GM12878 (cell line): ENCODE data around the gene FOXP1. TPM values are rescaled to one million over a fixed set of nuclear protein-coding genes. Genes with fewer than 3 reads are reported as not detected.

Experiments used
- ATAC-seq: fragments of 200-7000 bp; cut with Tn5 transposase; 3 replicates; pipeline ENCODE4 v1.9.1; 2020; ENCODE audit warnings: mild to moderate bottlenecking, moderate library complexity
- BruUV-seq: library from RNA; stranded (reverse); fragments of 400-500 nt; replicated peaks from 2 replicates; lab custom pipeline; 2021; lab: Mats Ljungman, UMichigan
- CTCF ChIA-PET: fragments of 300-600 bp; sonication (Branson Sonifier 250); formaldehyde crosslinking; extraction: SDS; loops from one replicate; lab custom pipeline; 2021; ENCODE audit warnings: inconsistent platforms; lab: Yijun Ruan, JAX
- POLR2A ChIA-PET: fragments of 350-600 bp; formaldehyde crosslinking; extraction: SDS; loops from one replicate; lab custom pipeline; 2021; ENCODE audit warnings: inconsistent platforms; lab: Charles Lee
- RAD21 ChIA-PET: fragments of 300-600 bp; sonication (Branson Sonifier 250); formaldehyde crosslinking; loops from one replicate; lab custom pipeline; 2023; ENCODE audit warnings: antibody characterized with exemption; ENCODE audit not compliant: unreplicated experiment; lab: Charles Lee
- SMC1A ChIA-PET: fragments of 300-600 bp; sonication (Branson Sonifier 250); formaldehyde crosslinking; loops from one replicate; lab custom pipeline; 2023; ENCODE audit not compliant: unreplicated experiment, uncharacterized antibody; lab: Charles Lee
- DNase-seq: peaks from one replicate; pipeline ENCODE4 v3.0.0-alpha.2; 2011; ENCODE audit warnings: low read depth, low spot score
- FAIRE-seq: peaks from 3 replicates; lab custom pipeline; 2011; peaks lifted over from hg19 to GRCh38; lab: Jason Lieb, UNC
- H2AFZ ChIP-seq: 2 replicates; pipeline ENCODE4 v1.6.0; 2011; ENCODE audit warnings: low read depth, low read length, control low read depth; ENCODE audit not compliant: control insufficient read depth
- H3K27ac ChIP-seq: 2 replicates; pipeline ENCODE4 v1.5.1; 2011; ENCODE audit warnings: control low read depth; ENCODE audit not compliant: control insufficient read depth, insufficient read depth
- H3K27me3 ChIP-seq, 2 experiments: replicated peaks in 1 of 2; 2 replicates each; pipeline versions ENCODE4 v1.6.0 to v1.6.1; 2011; ENCODE audit warnings: low read length in 1 of 2; ENCODE audit not compliant: control insufficient read depth in 2 of 2, insufficient read depth in 2 of 2
- H3K36me3 ChIP-seq, 2 experiments: 2 replicates each; pipeline ENCODE4 v1.5.1; 2011; ENCODE audit warnings: low read length in 1 of 2; ENCODE audit not compliant: control insufficient read depth in 2 of 2, insufficient read depth in 2 of 2
- H3K4me1 ChIP-seq: 2 replicates; pipeline ENCODE4 v1.6.1; 2011; ENCODE audit warnings: mild to moderate bottlenecking, low read length, moderate library complexity, mixed read lengths; ENCODE audit not compliant: control insufficient read depth, insufficient read depth
- H3K4me2 ChIP-seq: 2 replicates; pipeline ENCODE4 v1.6.0; 2011; ENCODE audit warnings: control low read depth; ENCODE audit not compliant: control insufficient read depth, insufficient read depth
- H3K4me3 ChIP-seq: fragments of 200-600 bp; sonication (generic); 2 replicates; pipeline ENCODE4 v1.5.1; 2016
- H3K79me2 ChIP-seq: 2 replicates; pipeline ENCODE4 v1.6.0; 2011; ENCODE audit warnings: low read length; ENCODE audit not compliant: control insufficient read depth, insufficient read depth
- H3K9ac ChIP-seq: 2 replicates; pipeline ENCODE4 v1.8.0; 2011; ENCODE audit warnings: low read length, control low read depth, mixed read lengths; ENCODE audit not compliant: control insufficient read depth, insufficient read depth
- H3K9me3 ChIP-seq: replicated peaks from 3 replicates; pipeline ENCODE4 v1.5.1; 2011; ENCODE audit warnings: mild to moderate bottlenecking, low read length; ENCODE audit not compliant: control insufficient read depth, insufficient read depth
- H4K20me1 ChIP-seq: 2 replicates; pipeline ENCODE4 v1.6.0; 2011; ENCODE audit not compliant: control insufficient read depth, insufficient read depth
- CEBPB ChIP-seq, 2 experiments: fragments of 150-350 bp in 1 of 2; IDR thresholded peaks; 2 replicates each; pipeline ENCODE4 v1.6.1; 2012 to 2014; ENCODE audit warnings: low read depth in 2 of 2, low read length in 2 of 2, borderline replicate concordance in 1 of 2, inconsistent platforms in 1 of 2
- EED ChIP-seq: sonication (generic); IDR thresholded peaks from 2 replicates; pipeline ENCODE4 v1.6.1; 2016; ENCODE audit warnings: antibody characterized with exemption, low read depth
- NFYB ChIP-seq: IDR thresholded peaks from 2 replicates; pipeline ENCODE4 v1.6.1; 2011; ENCODE audit warnings: low read depth, mild to moderate bottlenecking, low read length, improper control_type of control experiment, moderate library complexity; ENCODE audit not compliant: insufficient read depth
- POLR2AphosphoS5 ChIP-seq: IDR thresholded peaks from 2 replicates; pipeline ENCODE4 v1.6.1; 2011; ENCODE audit warnings: mild to moderate bottlenecking, low read length, inconsistent platforms
- SIN3A ChIP-seq: IDR thresholded peaks from 2 replicates; pipeline ENCODE4 v1.6.1; 2012; ENCODE audit warnings: low read depth, low read length, improper control_type of control experiment
- ZZZ3 ChIP-seq: IDR thresholded peaks from 2 replicates; pipeline ENCODE4 v1.6.1; 2011; ENCODE audit warnings: low read depth; ENCODE audit not compliant: control insufficient read depth, insufficient read length
- WGBS: methylation state at CpG from one replicate; pipeline ENCODE4 v1.1.6; 2016; ENCODE audit warnings: low lambda C conversion rate; ENCODE audit not compliant: insufficient replicate concordance, insufficient coverage; ENCODE audit errors: missing lambda C conversion rate; 5-methylcytosine and 5-hydroxymethylcytosine counted together
- in situ Hi-C: fragments of 300-500 bp; cut with MboI; formaldehyde crosslinking; loops from 9 replicates; pipeline ENCODE4 v1.14.3; 2018; ENCODE audit warnings: mixed read lengths
- intact Hi-C: fragments of 100-400 bp; cut with micrococcal nuclease; formaldehyde crosslinking; loops from one replicate; pipeline ENCODE4 v1.14.2; 2022; ENCODE audit not compliant: unreplicated experiment
- polyA plus RNA-seq, 11 experiments: library from polyadenylated mRNA; depleted of rRNA in 4 of 11; unstranded in 6 of 11; stranded (reverse) in 5 of 11; fragments of >200 nt; fragmentation: Nextera tagmentation in 4 of 11; fragmentation: Illumina TruSeq in 1 of 11; extraction: Ambion mirVana in 4 of 11; extraction: Trizol in 1 of 11; gene quantifications; 1 replicate in 1 of 11; 2 replicates in 10 of 11; pipeline versions ENCODE4 v1.2.1 to v1.2.3, GENCODE V29; 2011 to 2016; ENCODE audit warnings: inconsistent platforms in 2 of 11, missing spikeins in 2 of 11, low read depth in 1 of 11
- total RNA-seq, 4 experiments: library from RNA; depleted of rRNA in 3 of 4; stranded (reverse); fragments of >200 nt in 3 of 4; fragmentation: Illumina TruSeq in 1 of 4; extraction: Trizol in 1 of 4; gene quantifications; 2 replicates each; pipeline versions ENCODE4 v1.2.1 to v1.2.3, GENCODE V29; 2013 to 2021
- TF ChIP-seq, protein P1 (sequence below): IDR thresholded peaks from 2 replicates; pipeline ENCODE4 v1.6.1; 2012; ENCODE audit warnings: low read depth, low read length, improper control_type of control experiment

FOXP1 gene
- total and polyA plus RNA-seq, 10 of the 15 experiments (the other 5 are each of a cell fraction or from before 2014, with no cell fraction given): 0.05 to 1.6 (median 0.20) TPM; not detected in 1

DNA sequence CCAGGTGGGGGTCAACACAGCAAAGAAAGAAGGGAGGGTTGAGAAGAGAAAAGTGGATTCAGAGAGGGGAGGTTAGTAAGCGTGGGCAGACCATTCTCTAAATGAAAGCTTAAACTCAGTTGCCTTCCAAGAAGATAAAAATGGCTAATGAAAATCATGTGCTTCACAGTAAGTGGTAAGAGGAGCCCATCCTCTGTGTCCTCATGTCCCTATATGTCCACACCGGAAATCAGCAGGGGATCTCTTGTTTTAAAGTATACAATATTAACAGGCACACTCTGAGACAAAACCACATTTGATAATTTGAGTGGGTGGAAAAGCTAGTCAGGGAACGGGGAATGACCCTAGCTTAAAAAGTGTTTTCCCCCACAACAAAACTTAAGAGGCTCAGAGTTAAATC lies 4.4 kb upstream of the FOXP1 start:
- intact Hi-C loops: loop anchor here (2.0 to 10.0 kb wide), 3 partner anchors 453 to 1037 kb away; no protein-coding TSS in a partner anchor
- no peak overlapping the region for H2AFZ ChIP-seq
- in situ Hi-C loops: no loop called here
- ChIA-PET SMC1A (no interaction called here), RAD21 (no interaction called here), CTCF (interaction anchor here (2.3 to 3.9 kb wide), 2 partner anchors 583 to 1038 kb away, joined by 10 to 30 read pairs; no protein-coding TSS in a partner anchor), POLR2A (no interaction called here)
- no peak overlapping the region for H3K9ac ChIP-seq
- no peaks in the 10 kb centered on the region for H3K36me3 ChIP-seq
- no peak overlapping the region for H3K4me3 ChIP-seq
- H3K4me1 ChIP-seq: peaks cover 3% of the 10 kb centered on the region; the same call in 1 of the 2 replicates
- peaks cover 0 to 8% of the 10 kb centered on the region in 2 experiments for H3K27me3 ChIP-seq
- H3K9me3 ChIP-seq: no peaks in the 10 kb centered on the region
- no peak overlapping the region for H3K4me2 ChIP-seq
- H4K20me1 ChIP-seq: no peaks in the 10 kb centered on the region
- ATAC-seq: no peak
- no peak for FAIRE-seq
- no peak for TF ChIP-seq POLR2AphosphoS5
- TF ChIP-seq SIN3A: no peak
- TF ChIP-seq EED: no peak
- TF ChIP-seq NFYB: no peak
- TF ChIP-seq, protein P1, sequence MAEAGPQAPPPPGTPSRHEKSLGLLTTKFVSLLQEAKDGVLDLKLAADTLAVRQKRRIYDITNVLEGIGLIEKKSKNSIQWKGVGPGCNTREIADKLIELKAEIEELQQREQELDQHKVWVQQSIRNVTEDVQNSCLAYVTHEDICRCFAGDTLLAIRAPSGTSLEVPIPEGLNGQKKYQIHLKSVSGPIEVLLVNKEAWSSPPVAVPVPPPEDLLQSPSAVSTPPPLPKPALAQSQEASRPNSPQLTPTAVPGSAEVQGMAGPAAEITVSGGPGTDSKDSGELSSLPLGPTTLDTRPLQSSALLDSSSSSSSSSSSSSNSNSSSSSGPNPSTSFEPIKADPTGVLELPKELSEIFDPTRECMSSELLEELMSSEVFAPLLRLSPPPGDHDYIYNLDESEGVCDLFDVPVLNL: no peak
- no peak for TF ChIP-seq ZZZ3
- no peak for TF ChIP-seq CEBPB (IDR thresholded peaks at IDR 0.05; ENCODE audit: borderline replicate concordance in 1 of 2, low read depth in 2 of 2, low read length in 2 of 2)
- H3K27ac ChIP-seq: no peak overlapping the region
- no TSS peak for BruUV-seq
- no peak for DNase-seq
- no peaks in the 10 kb centered on the region for H3K79me2 ChIP-seq
- 33% methylated on average over 3 of the region's 3 CpGs for WGBS
